Measurements from ENCODE around the gene CCNI. TPM values are rescaled to one million over a fixed set of nuclear protein-coding genes. Genes with fewer than 3 reads are reported as not detected.

CCNI gene
- total and polyA plus RNA-seq, 4 donors = 36.2 to 87.5 (median 62.3) TPM

GRCh38 chr4:77002321-77003107 is 73.3 kb downstream of the CCNI start:
- Histone ChIP-seq H3K9ac (ENCODE audit: low read depth in 1 of 2, low read length in 2 of 2) (no peak overlapping the region), H3K27me3 (ENCODE audit: control insufficient read depth in 4 of 4, insufficient read depth in 4 of 4, low read length in 3 of 4) (no peaks in the 10 kb centered on the region), H3K4me1 (ENCODE audit: control insufficient read depth in 4 of 4, insufficient read depth in 4 of 4, low read length in 3 of 4) (peaks cover 0 to 1% (median 0%) of the 10 kb centered on the region in 4 donors), H3K9me3 (ENCODE audit: control insufficient read depth in 4 of 4, low read length in 3 of 4) (no peaks in the 10 kb centered on the region), H3K27ac (ENCODE audit: low read depth in 1 of 2, low read length in 2 of 2) (no peak overlapping the region), H3K36me3 (ENCODE audit: control insufficient read depth in 4 of 4, insufficient read depth in 3 of 4, low read depth in 1 of 4, low read length in 3 of 4) (peaks cover 3 to 16% (median 9%) of the 10 kb centered on the region in 4 donors), H3K4me3 (ENCODE audit: low read depth in 1 of 3, low read length in 3 of 3) (no peak overlapping the region)
- DNase-seq (ENCODE audit: low spot score) = no peak
- WGBS = 79% methylated on average over 5 of the region's 5 CpGs
- no peak for TF ChIP-seq CTCF (IDR thresholded peaks at IDR 0.05; ENCODE audit: low read depth, low read length, missing input control)
- no peak for TF ChIP-seq RXRA (IDR thresholded peaks at IDR 0.05)
- no peak for TF ChIP-seq FOXA2 (IDR thresholded peaks at IDR 0.05)
- no peak for TF ChIP-seq GABPA (IDR thresholded peaks at IDR 0.05 in 1 of 2, conservative IDR thresholded peaks at IDR 0.05 in 1 of 2)
- TF ChIP-seq TAF1 (conservative IDR thresholded peaks at IDR 0.05) = no peak
- TF ChIP-seq JUND (IDR thresholded peaks at IDR 0.05) = no peak
- TF ChIP-seq ZBTB33 (IDR thresholded peaks at IDR 0.05) = no peak
- TF ChIP-seq HNF4A (conservative IDR thresholded peaks at IDR 0.05) = no peak
- TF ChIP-seq MAX (IDR thresholded peaks at IDR 0.05) = no peak
- TF ChIP-seq FOXA1 (IDR thresholded peaks at IDR 0.05) = no peak
- no peak for TF ChIP-seq HNF4G (IDR thresholded peaks at IDR 0.05)
- TF ChIP-seq SP1 (IDR thresholded peaks at IDR 0.05) = no peak
- no peak for TF ChIP-seq ATF3 (IDR thresholded peaks at IDR 0.05)

GRCh38 chr4:77001907-77002306 is 73.9 kb downstream of the CCNI start:
- no peak overlapping the region for H3K4me3 ChIP-seq (ENCODE audit: low read depth in 1 of 3, low read length in 3 of 3)
- 63% methylated on average over 1 of the region's 1 CpG for WGBS
- peak overlapping the region in 1 of 2 donors; percentile 13 for H3K27ac ChIP-seq (ENCODE audit: low read depth in 1 of 2, low read length in 2 of 2)
- no peaks in the 10 kb centered on the region for H3K9me3 ChIP-seq (ENCODE audit: control insufficient read depth in 4 of 4, low read length in 3 of 4)
- no peaks in the 10 kb centered on the region for H3K27me3 ChIP-seq (ENCODE audit: control insufficient read depth in 4 of 4, insufficient read depth in 4 of 4, low read length in 3 of 4)
- no peak for DNase-seq (ENCODE audit: low spot score)
- no peak overlapping the region for H3K9ac ChIP-seq (ENCODE audit: low read depth in 1 of 2, low read length in 2 of 2)
- peaks cover 3 to 17% (median 11%) of the 10 kb centered on the region in 4 donors for H3K36me3 ChIP-seq (ENCODE audit: control insufficient read depth in 4 of 4, insufficient read depth in 3 of 4, low read depth in 1 of 4, low read length in 3 of 4)
- H3K4me1 ChIP-seq (ENCODE audit: control insufficient read depth in 4 of 4, insufficient read depth in 4 of 4, low read length in 3 of 4) = peaks cover 0 to under 1% (median 0%) of the 10 kb centered on the region in 4 donors
- TF ChIP-seq HNF4G (IDR thresholded peaks at IDR 0.05) (no peak), NR2F2 (IDR thresholded peaks at IDR 0.05) (no peak), SP1 (IDR thresholded peaks at IDR 0.05) (no peak), ZBTB33 (IDR thresholded peaks at IDR 0.05) (no peak), HNF4A (conservative IDR thresholded peaks at IDR 0.05) (no peak), REST (IDR thresholded peaks at IDR 0.05) (no peak), EGR1 (IDR thresholded peaks at IDR 0.05; ENCODE audit: low read depth in 2 of 2) (no peak), YY1 (IDR thresholded peaks at IDR 0.05) (no peak), JUND (IDR thresholded peaks at IDR 0.05) (no peak), FOXA1 (IDR thresholded peaks at IDR 0.05) (no peak), MAX (IDR thresholded peaks at IDR 0.05) (no peak)
